ENCODE measurements around the gene CEP170B.
"Not testable (repeated sequence)": the region's sequence is repeated elsewhere in the genome, so short reads cannot be mapped to it uniquely, and the experiment has no call there.

Gene CEP170B

DNA sequence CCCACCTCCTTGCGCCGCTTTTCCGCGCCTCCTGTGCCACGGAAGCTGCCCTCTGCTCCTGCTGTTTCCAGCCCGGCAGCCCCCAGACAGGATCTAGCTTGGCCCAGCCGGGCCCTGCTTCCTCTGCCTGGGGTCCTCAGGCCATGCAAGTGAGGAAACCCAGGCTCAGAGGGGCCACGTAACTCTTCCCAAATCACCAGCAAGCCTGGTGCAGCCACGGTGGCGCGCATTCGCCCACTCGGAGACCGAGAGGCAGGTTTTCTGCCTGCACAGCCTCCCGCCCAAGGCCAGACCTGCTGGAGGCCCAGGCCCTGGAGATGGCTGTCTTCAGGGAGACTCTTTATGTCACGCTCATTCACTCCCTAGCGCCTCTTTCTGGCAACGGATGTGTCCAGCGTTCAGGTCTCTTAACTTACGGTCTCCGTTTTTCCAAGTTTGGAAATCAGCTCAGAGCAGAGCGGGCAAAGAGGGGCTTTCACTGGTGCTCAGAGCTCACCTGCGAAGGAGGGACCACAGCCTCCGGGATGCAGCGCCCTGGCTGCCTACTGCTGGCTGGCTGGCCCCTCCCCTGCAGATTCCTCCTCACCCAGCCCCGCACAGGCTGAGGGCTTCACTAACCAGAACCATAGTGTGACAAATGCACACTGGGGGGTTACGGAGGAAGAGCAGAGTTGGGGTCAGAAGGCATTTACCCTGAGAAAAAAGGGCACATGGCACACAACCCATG, 20.6 kb upstream of the CEP170B start:
- no peak for ATAC-seq
- no peak for DNase-seq

DNA sequence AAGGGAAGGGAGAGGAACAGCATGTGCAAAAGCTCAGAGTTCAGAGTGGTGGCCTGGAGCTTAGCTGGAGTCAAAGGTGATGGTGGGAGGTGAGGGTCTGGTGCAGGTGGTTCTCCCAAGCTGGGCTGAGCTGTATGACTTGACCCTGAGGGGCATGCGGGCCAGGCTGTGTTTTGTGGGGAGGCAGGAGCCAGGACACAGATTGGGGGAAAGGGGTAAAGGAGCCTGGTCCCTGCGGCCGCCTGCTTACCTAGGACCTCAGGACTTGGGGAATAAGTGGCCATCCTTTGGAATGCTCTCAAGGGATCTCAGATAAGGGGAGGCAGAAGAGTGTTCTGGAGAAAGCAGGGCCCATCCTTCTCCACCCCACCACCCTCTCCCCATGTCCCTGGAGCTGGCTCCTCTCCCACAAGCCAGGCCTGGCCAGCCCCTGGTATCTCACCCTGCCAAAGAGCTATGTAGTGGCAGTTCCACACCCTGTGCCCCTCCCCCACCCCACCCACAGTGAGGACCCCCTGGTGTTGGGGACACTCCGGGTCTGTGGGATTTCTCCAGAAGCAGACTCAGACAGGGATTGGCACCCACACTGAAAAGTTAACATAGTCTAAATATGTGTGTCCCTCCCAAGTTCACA, 19.9 kb upstream of the CEP170B start:
- no peak for ATAC-seq

DNA sequence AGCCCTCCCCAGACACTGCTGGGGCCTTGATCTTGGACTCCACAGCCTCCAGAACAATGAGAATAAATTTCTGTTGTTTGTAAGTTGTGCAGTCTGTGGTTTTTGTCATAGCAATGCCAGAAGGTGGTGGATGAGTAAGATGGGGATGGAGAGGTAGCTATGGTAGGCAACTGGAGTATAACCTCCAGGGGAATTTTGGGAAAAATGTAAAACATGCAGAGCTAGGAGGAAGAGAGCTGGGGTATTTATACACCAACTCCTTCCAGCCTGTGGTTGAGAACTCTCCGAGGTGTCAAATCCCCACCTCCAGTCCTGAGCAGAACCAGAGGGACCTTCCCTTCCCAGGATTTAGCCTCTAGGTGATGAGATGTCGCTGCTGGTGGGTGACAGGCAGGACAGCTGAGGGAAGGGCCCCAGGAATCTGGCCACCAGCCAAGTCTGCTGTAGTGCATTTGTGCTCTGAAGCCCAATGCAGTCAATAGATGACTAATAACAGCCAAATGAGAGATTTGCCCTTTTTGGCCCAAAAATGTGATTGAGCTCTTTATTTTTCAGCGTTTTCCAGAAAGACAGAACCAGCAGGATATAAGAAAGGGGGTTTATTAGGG, 19.1 kb upstream of the CEP170B start:
- no peak for DNase-seq
- no peak for ATAC-seq

More for the DNA sequence above, 19.9 kb upstream of the CEP170B start:
- DNase-seq: no peak

DNA sequence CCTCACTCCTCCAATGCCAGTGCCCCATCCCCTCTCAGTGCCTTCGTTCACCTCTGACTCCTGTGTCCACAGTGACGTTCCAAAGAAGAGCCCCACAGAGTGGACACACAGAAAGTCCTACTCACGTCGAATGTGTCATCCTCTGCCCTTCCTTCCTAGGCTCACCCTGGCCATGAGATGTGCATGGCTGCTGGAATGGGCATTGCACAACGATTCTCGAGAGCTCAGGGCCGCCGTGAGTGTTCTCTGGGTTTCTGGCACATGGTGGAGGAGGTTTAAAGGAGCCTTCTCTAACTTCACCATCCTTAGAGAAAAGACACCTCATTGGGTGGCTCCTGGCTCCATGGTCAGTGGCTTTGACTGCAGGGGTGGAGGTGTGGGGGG, 12.8 kb upstream of the CEP170B start:
- DNase-seq: no peak
- no peak for ATAC-seq

DNA sequence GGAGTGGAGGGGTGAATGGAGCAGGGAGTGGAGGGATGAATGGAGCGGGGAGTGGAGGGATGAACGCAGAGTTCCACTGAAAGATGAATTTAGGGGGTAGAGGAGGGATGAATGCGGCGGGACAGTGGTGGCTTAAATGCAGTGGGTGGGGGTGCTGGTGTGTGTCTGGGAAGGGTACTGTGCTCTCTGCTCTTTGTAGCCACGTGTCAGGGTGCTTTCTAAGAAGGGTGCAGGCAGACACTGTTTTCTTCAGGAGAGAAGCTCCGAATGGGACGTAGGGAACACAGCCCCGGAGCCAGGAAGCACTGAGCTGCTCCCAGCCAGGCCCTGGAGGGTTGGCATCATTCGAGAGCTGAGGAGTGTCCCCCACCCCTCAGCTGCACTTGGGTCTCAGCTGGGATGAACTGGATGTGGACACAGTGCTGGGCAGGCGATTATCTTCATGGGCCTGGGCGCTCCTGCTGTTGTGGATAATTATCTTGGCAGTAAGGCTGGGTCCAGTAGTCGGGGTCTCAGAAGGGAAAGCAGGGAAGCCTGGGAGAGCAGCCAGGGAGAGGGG, 9.5 kb upstream of the CEP170B start:
- ATAC-seq (peak; percentile 19), DNase-seq (no peak)

DNA sequence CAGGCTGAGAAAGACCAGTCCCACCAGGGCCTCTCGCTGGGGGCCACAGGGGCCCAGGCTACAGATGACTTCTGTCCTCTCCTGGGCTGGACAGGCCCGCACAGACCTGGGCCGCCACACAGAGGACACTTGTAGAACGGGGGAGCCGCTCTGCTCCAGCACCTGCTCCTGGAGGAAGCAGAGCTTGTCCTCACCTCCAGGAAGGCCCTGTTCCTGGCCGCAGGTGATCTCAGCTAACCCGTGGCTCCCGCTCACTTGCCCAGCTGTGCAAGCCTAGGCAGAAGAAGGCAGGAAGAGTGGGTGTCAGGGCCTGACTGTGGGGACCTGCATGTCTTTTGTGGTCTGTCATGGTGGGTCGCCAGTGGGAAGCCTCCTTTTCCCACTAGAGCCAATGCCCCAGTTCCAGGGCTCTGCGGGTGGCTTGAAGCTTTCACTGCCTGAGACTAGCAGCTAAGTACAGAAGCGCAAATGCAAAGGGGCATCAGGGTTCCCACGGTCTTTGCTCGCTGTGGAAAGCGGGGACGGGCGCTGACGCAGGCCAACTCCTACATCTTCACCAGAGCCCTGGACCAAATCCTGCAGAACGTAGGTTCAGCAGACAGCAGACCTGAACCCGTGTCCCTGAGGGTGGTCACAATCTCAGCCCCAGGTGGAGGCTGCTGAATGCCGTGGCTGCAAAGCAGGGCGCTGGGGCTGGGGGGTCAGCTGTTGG, 8.8 kb upstream of the CEP170B start:
- ATAC-seq: peak; percentile 28
- DNase-seq: no peak

DNA sequence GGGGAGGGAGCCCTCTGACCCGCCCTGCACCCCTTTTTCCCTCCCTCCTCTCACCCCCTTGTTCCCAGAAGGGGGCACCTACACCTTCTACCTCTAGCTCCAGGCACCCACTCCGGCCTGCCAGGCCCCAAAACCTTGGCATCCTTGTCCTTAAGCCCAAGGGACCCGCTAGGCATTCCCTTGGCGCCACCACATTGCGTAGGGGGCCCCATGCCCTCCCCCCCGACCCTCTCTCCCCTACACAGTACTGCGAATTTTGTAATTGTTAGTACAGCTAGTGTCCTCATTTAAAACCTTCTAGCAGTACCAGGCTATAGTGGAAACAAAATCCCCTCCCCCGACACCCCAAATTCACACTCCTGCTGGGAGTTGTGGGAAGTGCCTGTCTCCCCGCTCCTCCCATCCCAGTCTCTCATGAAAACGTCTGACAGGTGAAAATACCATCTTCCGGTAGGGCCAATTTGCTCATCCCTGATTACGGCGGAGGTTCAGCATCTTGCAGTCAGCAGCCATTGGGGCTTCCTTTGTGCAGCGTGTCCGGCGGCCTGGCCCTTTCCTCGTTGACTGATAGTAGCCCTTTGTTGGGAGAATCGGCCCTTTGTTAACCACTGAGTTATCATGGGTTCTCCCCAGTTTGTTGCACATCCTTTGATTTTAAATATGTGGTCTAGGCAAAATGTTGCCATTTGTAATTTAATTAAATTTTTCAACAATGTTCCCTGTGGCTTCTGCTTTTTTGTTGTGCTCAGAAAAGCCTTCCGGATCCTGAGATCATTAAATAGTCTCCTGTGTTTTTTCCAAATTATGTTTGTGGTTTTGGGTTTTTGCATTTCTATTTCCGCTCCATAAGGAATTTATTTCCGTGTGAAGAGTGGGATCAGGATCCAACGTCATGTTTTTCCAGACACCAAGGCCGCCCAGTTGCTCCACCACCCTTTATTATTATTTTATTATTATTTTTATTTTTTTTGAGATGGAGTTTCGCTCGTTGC, 7.9 kb upstream of the CEP170B start:
- DNase-seq: no peak
- no peak for ATAC-seq

DNA sequence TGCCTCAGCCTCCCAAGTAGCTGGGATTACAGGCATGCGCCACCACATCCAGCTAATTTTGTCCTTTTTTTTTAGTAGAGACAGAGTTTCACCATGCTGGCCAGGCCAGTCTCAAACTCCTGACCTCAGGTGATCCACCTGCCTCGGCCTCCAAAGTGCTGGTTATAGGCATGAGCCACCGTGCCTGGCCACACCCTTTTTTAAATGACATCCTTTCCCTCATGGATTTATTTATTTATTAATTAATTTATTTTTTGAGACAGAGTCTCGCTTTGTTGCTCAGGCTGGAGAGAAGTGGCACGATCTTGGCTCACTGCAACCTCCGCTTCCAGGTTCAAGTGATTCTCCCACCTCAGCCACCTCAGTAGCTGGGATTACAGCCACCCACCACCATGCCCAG, 7.1 kb upstream of the CEP170B start:
- not testable (repeated sequence) for ATAC-seq

DNA sequence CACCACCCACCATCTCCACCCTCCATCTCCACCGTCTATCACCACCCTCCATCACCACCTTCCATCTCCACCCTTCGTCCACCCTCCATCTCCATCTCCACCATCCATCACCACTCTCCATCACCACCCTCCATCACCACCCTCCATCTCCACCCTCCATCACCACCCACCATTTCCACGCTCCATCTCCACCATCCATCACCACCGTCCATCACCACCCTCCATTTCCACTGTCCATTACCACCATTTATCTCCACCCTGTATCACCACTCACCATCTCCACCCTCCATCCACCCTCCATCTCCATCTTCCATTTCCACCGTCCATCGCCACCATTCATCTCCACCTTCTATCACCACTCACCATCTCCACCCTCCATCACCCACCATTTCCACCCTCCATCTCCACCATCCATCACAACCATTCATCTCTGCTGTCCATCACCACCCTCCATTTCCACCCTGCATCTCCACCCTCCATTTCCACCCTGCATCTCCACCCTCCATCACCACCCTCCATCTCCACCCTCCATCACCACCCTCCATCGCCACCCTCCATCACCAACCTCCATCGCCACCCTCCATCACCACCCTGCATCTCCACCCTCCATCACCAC, 6.1 kb upstream of the CEP170B start:
- no peak for DNase-seq
- no peak for ATAC-seq

More for the DNA sequence above, 7.1 kb upstream of the CEP170B start:
- not testable (repeated sequence) for DNase-seq

DNA sequence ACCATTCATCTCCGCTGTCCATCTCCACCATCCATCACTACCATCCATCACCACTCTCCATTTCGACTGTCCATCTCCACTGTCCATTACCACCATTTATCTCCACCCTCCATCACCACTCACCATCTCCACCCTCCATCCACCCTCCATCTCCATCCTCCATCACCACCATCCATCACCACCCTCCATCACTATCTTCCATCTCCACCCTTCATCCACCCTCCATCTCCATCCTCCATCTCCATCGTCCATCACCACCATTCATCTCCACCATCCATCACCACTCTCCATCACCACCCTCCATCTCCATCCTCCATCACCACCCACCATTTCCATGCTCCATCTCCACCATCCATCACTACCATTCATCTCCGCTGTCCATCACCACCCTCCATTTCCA, 5.2 kb upstream of the CEP170B start:
- no peak for ATAC-seq
- DNase-seq: no peak

DNA sequence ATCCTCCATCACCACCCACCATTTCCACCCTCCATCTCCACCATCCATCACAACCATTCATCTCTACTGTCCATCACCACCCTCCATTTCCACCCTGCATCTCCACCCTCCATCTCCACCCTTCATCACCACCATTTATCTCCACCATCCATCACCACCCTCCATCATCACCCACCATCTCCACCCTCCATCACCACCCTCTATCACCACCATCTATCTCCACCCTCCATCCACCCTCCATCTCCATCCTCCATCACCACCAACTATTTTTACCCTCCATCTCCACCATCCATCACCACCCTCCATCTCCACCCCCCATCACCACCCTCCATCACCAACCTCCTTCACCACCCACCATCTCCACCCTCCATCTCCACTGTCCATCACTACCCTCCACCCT, 4.7 kb upstream of the CEP170B start:
- no peak for ATAC-seq
- DNase-seq: no peak

DNA sequence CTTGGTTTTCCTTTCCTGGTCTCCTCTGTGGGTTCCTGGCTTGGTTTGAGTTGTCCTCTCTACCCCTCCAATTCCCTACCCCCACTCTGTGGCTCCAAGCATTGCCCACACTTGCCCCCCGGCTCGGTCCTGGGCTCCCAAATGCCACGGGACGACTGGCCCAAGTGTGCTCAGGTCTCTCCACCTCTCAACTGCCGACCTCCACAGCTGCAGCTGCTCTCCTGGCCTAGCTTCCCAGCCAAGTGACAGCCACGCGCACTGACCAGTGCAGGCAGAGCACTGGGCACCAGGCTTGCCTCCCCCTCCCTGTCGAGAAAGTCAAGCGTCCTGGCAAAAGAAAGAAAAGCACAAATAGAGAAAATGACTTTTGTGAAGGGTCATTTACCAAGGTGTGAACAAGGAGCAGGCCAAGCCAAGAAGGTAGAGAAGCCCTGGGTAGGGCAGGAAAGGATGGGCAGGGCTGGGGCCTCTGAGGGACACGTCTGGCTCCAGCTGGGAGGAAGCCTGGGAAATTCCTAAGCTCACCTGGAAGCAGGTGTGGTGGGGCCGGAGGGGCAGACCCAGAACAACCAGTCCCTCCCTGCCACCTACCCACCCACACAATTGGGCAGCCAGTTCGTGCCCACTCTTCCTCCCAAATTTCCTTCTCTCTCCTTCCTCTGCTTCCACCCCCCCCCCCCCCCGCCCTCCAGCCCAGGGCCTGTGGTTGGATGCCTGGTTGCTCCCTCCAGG, 1.8 kb upstream of the CEP170B start:
- no peak for DNase-seq
- no peak for ATAC-seq

DNA sequence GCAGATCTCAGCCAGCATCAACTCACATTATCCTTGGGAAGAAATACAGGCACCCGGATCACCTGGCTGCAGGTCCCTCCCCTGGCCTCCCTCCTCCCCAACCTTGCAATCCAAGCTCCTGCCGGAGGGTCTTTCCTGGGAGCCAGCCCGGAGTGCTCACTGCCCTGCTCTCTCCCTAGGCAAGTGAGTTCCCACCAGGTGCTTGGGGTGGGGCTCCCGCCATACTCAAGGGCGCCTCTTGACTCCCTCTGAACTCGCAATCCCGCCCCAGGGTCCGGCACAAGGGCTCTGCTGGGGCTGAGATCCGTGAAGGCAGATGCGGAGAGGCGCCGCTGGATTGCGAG, 1.2 kb upstream of the CEP170B start:
- no peak for DNase-seq
- ATAC-seq: no peak

DNA sequence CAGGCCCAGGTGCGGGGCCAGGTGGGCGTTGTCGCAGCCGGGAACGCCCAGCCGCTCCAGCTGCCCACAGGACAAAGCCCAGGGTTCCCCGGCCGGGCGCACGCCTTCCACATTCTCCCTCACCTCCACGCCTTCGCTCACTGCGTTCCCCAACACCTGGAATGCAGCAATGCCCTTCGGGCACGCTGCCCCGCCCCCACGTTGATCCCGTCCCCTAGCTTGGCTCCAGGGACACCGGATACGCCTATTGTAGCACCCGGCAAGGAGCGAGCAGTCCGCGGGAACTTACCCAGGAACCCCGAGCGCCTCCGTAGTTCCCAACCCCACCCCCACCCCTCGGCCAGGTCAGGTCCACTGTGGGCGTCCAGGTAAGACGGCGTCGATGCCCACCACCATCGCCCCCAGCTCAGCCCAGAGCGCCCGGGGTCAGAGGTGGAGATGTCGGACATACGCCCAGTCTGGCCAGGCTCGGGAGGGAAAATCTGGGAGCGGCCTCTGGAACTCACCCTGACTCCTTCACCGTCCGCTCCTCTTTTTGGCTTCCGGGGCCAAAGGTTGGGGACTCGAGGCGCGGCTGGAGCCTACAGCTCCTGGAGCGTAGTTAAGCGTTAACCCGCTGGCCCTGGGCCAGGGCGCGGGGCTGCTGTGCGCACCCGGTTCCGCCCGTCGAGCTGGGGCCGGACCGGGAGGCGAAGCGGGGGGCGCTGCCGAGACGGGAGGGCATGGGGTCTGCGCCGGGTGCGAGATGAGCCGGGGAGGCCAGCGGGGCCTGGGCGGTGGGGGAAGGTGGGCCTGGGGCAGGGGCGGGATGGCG, 594 bp upstream of the CEP170B start:
- no peak for DNase-seq
- ATAC-seq: peak; percentile 7

DNA sequence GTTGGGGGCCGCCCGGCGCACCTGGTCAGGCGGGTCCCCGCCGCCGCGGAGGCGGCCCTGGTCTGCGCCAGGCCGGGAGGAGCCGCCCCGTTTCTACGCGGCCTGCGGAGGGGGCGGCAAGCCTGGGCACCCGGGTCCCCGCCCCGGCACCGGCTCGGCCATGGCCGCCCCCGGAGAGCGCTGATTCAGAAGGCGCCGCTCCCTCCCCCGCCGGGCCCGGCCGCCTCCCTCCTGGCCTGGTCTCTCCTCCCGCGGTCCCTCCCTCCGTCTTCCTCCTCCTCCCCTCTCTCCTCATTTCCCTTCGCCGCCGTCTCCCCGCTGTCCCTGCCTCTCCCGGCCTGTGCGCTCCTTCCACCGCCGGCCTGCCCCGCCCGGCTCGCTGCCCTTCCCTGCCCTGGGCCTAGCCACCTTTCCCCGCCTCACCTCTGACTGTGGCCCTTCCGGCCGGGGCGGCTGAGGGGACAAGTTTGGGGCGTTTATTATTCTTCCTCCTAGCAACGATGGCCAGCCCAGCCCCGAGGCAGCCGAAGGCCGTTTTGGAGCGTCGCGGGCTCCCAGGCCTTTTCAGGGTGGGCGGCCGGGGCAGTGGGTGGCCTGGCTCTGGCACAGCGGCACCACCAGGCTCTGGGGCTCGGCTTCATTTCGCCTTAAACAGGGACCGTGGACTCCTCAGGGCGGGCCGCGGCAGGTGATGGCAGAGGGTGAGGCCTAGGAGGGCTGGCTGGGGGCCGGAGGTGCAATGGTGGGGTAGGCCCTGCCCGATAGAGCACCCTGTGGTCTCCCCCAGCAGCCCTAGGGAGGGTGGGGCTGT, 768 bp downstream of the CEP170B start:
- DNase-seq (peak; percentile 57), ATAC-seq (peak; percentile 58)

DNA sequence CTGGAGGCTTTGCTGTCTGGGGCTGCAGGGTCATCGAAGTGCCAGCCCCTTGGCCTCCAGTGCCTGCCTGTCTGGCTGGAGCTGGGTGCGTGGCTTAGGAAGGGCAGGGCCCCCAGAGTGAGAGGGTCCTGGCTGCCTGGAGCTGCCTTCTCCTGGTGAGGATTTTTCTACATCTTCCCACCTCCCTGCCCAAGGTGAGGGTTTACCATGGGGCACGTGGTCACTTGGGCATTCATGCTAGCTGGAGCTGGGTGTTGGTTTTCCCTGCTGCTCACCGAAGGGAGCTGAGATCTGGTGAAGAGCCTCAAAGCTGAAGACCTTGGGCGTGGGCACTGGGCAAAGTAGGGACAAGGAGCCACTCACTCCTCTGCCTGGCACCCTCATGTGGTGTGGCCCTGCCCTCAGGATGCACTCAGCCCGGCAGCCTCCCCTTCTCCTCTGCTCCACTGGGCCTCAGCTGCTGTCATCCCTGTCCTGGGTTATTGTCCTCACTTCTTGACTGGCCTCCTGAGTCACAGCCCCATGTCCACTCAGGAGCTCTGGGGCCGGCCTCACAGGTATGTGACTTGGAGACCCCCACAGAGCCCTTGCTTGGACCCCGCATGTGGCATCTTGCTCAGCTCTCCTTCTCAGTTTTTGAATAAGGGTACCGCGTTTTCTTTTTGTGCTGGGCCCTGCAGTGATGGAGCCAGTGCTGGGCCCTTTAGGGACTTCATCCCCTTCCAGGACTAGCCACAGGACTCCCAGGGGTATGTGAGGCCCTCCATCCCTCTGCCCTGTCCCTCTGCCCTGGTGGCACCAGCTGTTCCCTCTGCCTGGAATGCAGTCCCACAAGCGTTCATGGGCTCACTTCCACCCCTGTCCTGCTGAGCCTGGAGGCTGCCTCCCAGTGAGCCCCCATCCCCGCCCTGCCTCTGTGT, 1.6 kb downstream of the CEP170B start:
- ATAC-seq (no peak), DNase-seq (no peak)

DNA sequence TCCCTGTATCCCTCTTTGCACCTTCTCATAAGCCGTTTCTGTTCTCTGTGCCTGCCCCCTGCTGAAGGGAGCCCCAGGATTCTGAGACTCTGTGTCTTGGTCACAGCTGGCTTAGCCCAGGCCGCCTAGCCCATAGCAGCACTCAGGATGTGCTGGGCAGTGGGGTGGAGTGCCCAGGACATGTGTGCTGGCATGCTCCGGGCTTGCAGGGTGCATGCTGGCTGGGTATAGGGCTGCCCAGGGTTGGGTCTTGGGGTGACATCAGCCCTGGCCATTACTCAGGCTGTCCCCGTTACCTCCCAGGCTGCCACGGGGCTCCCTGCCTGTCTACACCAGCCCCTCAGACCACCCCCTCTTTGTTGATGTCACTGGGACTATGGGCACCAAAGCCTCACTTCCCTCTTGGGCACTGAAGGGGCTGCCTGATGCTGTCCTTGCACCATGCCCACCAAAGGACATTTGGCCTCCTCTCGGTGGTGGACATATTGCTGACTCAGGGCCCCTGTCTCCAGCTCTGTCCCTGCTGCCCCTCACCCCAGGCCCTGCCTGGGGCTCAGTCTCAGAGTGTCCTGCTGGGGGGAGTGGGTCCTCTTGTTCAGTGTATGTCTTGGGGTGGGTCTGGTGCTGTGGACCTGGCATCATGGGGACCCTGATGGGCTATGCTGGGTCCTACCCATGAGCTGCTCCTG, 2.4 kb downstream of the CEP170B start:
- DNase-seq (no peak), ATAC-seq (no peak)
